GM23248 (cell line): ENCODE data around the gene LTN1. TPM values are rescaled to one million over a fixed set of nuclear protein-coding genes. Genes with fewer than 3 reads are reported as not detected.

ENCODE experiments used
- DNase-seq: peaks from one replicate; pipeline ENCODE4 v3.0.0-alpha.2; 2015
- H2AFZ ChIP-seq: fragments of 200-600 bp; sonication (generic); 2 replicates; pipeline ENCODE4 v1.6.1; 2016; ENCODE audit warnings: antibody characterized with exemption
- H3F3A ChIP-seq: fragments of 200-600 bp; sonication (generic); 2 replicates; pipeline ENCODE4 v1.6.1; 2016; ENCODE audit warnings: mild to moderate bottlenecking, antibody characterized with exemption, mixed run types; ENCODE audit not compliant: insufficient read depth
- H3K27ac ChIP-seq: fragments of 200-600 bp; sonication (generic); 2 replicates; pipeline ENCODE4 v1.5.1; 2016; ENCODE audit warnings: mild to moderate bottlenecking
- H3K27me3 ChIP-seq: fragments of 200-600 bp; sonication (generic); replicated peaks from 2 replicates; pipeline ENCODE4 v1.6.1; 2016; ENCODE audit warnings: mild to moderate bottlenecking; ENCODE audit not compliant: insufficient read depth
- H3K36me3 ChIP-seq: fragments of 200-600 bp; sonication (generic); 2 replicates; pipeline ENCODE4 v1.6.1; 2016; ENCODE audit warnings: low read depth, mild to moderate bottlenecking
- H3K4me1 ChIP-seq: fragments of 200-600 bp; sonication (generic); 2 replicates; pipeline ENCODE4 v1.6.1; 2016; ENCODE audit warnings: mild to moderate bottlenecking; ENCODE audit not compliant: insufficient read depth
- H3K4me2 ChIP-seq: fragments of 200-600 bp; sonication (generic); one replicate; pipeline ENCODE4 v1.6.1; 2016; ENCODE audit warnings: mild to moderate bottlenecking; ENCODE audit not compliant: unreplicated experiment
- H3K4me3 ChIP-seq: fragments of 200-600 bp; sonication (generic); 2 replicates; pipeline ENCODE4 v1.5.1; 2016; ENCODE audit warnings: mild to moderate bottlenecking
- H3K79me2 ChIP-seq: fragments of 200-600 bp; sonication (generic); 2 replicates; pipeline ENCODE4 v1.6.1; 2016; ENCODE audit warnings: mild to moderate bottlenecking; ENCODE audit not compliant: insufficient read depth
- H3K9ac ChIP-seq: fragments of 200-600 bp; sonication (generic); 2 replicates; pipeline ENCODE4 v1.6.1; 2016; ENCODE audit warnings: mild to moderate bottlenecking
- H3K9me2 ChIP-seq: fragments of 200-600 bp; sonication (generic); 2 replicates; pipeline ENCODE4 v1.6.1; 2016; ENCODE audit warnings: mixed run types, mild to moderate bottlenecking, moderate library complexity; ENCODE audit not compliant: insufficient read depth
- H3K9me3 ChIP-seq: fragments of 200-600 bp; sonication (generic); one replicate; pipeline ENCODE4 v1.6.1; 2017; ENCODE audit warnings: low read depth
- H4K20me1 ChIP-seq: fragments of 200-600 bp; sonication (generic); 2 replicates; pipeline ENCODE4 v1.6.0; 2016; ENCODE audit not compliant: insufficient read depth
- EZH2 ChIP-seq: fragments of 200-600 bp; sonication (generic); IDR thresholded peaks from 2 replicates; pipeline ENCODE4 v1.6.1; 2018; ENCODE audit warnings: antibody characterized with exemption, mild to moderate bottlenecking; ENCODE audit not compliant: insufficient read depth, poor library complexity, severe bottlenecking
- EZH2phosphoT487 ChIP-seq: fragments of 200-600 bp; sonication (generic); IDR thresholded peaks from 2 replicates; pipeline ENCODE4 v1.6.1; 2018; ENCODE audit warnings: antibody characterized with exemption, moderate library complexity, mild to moderate bottlenecking, low read depth; ENCODE audit not compliant: insufficient read depth
- WGBS, 2 experiments: methylation state at CpG; one replicate each; pipeline ENCODE4 v1.1.6; 2015 to 2017; ENCODE audit warnings: low lambda C conversion rate in 2 of 2, low coverage in 1 of 2; ENCODE audit errors: missing lambda C conversion rate in 2 of 2; 5-methylcytosine and 5-hydroxymethylcytosine counted together
- in situ Hi-C: fragments of 300-500 bp; cut with MboI; formaldehyde crosslinking; loops from 2 replicates; pipeline ENCODE4 v1.15.0; 2020
- polyA plus RNA-seq: library from polyadenylated mRNA; unstranded; fragments of >200 nt; fragmentation: Nextera tagmentation; extraction: Ambion mirVana; gene quantifications from 2 replicates; pipeline ENCODE4 v1.2.1, GENCODE V29; 2016
- total RNA-seq: library from RNA; depleted of rRNA; stranded (reverse); fragments of >200 nt; shearing (Covaris generic); gene quantifications from 2 replicates; pipeline ENCODE4 v1.2.3, GENCODE V29; 2014

LTN1 gene
- total and polyA plus RNA-seq, 2 experiments from 2014 or later, result 16.8 to 26.0 TPM

DNA sequence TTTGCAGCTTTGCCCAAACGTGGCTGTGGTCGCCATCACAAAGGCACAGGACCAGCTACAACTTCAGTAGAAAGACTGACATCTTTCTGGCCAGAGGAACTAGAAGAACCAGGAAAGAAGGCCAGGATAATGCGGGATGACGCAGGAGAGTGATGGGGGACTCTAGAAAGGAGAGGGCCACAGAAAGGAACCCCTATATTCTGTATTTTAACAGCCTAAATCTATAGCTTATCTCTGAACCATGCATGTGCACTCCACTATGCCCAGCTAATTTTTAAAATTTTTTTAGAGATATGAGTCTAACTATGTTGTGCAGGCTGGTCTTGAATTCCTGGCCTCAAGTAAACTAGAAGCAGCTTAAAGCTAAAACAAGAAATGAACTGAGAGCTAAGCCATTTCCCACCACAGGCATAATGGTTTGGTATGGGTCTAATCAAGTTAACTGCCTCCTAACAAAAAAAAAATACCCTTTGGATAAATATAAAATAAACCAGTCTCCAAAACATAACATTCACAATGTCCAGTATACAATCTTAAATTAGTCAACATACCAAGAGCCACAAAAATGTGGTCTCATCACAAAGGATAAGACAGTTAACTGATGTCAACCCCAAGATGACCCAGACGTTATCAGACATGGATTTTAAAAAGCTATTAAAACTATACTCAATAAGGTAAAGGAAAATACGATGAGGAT lies 18.0 kb downstream of the LTN1 start:
- Histone ChIP-seq H3K4me2 (peak overlapping the region; percentile 21), H3K9ac (peak overlapping the region; percentile 58), H3K9me3 (no peaks in the 10 kb centered on the region), H3F3A (peaks cover 11% of the 10 kb centered on the region; the same call in 1 of the 2 replicates), H4K20me1 (no peaks in the 10 kb centered on the region), H3K9me2 (no peaks in the 10 kb centered on the region), H2AFZ (no peak overlapping the region), H3K36me3 (peaks cover 36% of the 10 kb centered on the region; the same call in 1 of the 2 replicates), H3K27ac (peak overlapping the region; percentile 78), H3K4me1 (peaks cover 26% of the 10 kb centered on the region), H3K4me3 (no peak overlapping the region), H3K27me3 (no peaks in the 10 kb centered on the region), H3K79me2 (peaks cover 29% of the 10 kb centered on the region)
- WGBS, 2 experiments, result 78 to 84% methylated on average over 6 of the region's 6 CpGs
- no peak for DNase-seq
- in situ Hi-C loops, result no loop called here
- TF ChIP-seq EZH2 (no peak), EZH2phosphoT487 (no peak)

DNA sequence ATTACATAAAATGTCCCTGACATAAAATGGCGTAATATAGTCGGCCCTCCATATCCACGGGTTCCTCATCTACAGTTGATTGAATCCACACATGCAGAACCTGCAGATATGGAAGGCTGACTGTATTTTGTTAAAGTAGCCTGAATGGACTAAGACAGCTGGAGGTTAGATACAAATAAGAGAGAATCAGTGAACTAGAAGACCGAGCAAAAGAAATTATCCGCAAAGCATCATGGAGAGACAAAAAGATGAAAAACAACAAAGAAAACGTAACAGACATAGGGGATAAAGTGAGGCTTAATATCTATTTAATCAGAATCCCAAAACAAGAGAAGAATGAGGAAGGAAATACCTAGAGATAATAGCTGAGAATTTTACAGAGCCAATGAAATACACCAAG lies 20.3 kb downstream of the LTN1 start:
- H3K9ac ChIP-seq, result no peak overlapping the region
- H3K9me2 ChIP-seq, result no peaks in the 10 kb centered on the region
- peaks cover 29% of the 10 kb centered on the region for H3K79me2 ChIP-seq
- no peaks in the 10 kb centered on the region for H4K20me1 ChIP-seq
- WGBS, 2 experiments, result 90 to 93% methylated on average over 6 of the region's 6 CpGs
- H3K4me1 ChIP-seq, result peaks cover 26% of the 10 kb centered on the region
- no peak for TF ChIP-seq EZH2
- TF ChIP-seq EZH2phosphoT487, result no peak
- H3K4me2 ChIP-seq, result no peak overlapping the region
- H3K27ac ChIP-seq, result no peak overlapping the region
- DNase-seq, result no peak
- H3K4me3 ChIP-seq, result no peak overlapping the region
- H3K9me3 ChIP-seq, result no peaks in the 10 kb centered on the region
- peaks cover 11% of the 10 kb centered on the region; the same call in 1 of the 2 replicates for H3F3A ChIP-seq
- H2AFZ ChIP-seq, result no peak overlapping the region
- H3K27me3 ChIP-seq, result no peaks in the 10 kb centered on the region
- in situ Hi-C loops, result no loop called here
- H3K36me3 ChIP-seq, result peaks cover 46% of the 10 kb centered on the region

DNA sequence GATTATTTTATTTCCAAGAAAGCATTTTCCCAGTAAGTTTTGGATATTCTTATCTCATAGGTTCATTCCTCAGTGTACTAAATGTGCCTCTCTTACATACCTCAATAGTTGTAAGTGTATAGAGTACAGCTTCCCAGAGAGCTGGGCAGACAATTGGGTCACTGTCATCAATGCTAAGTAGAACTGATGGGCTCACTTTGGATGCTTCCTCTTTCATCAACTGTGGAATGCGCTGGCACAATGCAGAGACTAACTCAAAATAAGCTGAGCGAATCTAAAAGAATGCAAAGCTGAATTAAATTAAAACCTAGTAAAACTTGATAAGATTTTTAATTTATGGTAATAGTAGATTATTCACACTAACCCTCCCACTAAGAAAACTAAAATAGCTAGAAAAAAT lies 21.5 kb downstream of the LTN1 start:
- peaks cover 29% of the 10 kb centered on the region for H3K79me2 ChIP-seq
- peaks cover 57% of the 10 kb centered on the region for H3K36me3 ChIP-seq
- TF ChIP-seq EZH2 (no peak), EZH2phosphoT487 (no peak)

DNA sequence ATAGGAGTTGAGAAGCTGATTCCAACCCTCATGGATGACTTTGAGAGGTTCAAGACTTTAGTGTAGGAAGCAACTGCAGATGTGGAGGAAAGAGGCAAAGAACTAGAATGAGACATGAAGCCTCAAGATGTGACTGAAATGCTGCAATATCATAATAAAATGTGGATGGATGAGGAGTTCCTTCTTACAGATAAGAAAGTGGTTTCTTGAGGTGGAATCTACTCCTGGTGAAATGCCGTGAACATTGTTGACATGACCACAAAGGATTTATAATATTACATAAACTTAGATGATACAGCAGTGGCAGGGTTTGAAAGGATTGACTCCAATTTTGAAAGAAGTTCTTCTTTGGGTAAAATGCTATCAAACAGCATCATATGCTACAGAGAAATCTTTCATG lies 28.8 kb downstream of the LTN1 start:
- Histone ChIP-seq H3K4me3 (no peak overlapping the region), H3K9me2 (no peaks in the 10 kb centered on the region), H2AFZ (no peak overlapping the region), H3K9ac (no peak overlapping the region), H3F3A (peaks cover 27% of the 10 kb centered on the region), H3K4me2 (no peak overlapping the region), H3K27me3 (no peaks in the 10 kb centered on the region), H3K36me3 (peaks cover 51% of the 10 kb centered on the region), H4K20me1 (no peaks in the 10 kb centered on the region), H3K9me3 (no peaks in the 10 kb centered on the region), H3K79me2 (no peaks in the 10 kb centered on the region), H3K4me1 (peaks cover 16% of the 10 kb centered on the region), H3K27ac (no peak overlapping the region)
- no peak for DNase-seq
- TF ChIP-seq EZH2phosphoT487 (no peak), EZH2 (no peak)
- in situ Hi-C loops, result no loop called here
- WGBS, 2 experiments, result 91 to 100% methylated on average over 1 of the region's 1 CpG

More for the DNA sequence above, 21.5 kb downstream of the LTN1 start:
- peak; percentile 54 for DNase-seq
- no peaks in the 10 kb centered on the region for H4K20me1 ChIP-seq
- no peaks in the 10 kb centered on the region for H3K9me2 ChIP-seq
- no peaks in the 10 kb centered on the region for H3K9me3 ChIP-seq
- WGBS, 2 experiments, result 80 to 84% methylated on average over 2 of the region's 2 CpGs
- H3F3A ChIP-seq, result peaks cover 6% of the 10 kb centered on the region; the same call in 1 of the 2 replicates
- peaks cover 26% of the 10 kb centered on the region for H3K4me1 ChIP-seq
- peak overlapping the region; percentile 21; the same call in 1 of the 2 replicates for H3K27ac ChIP-seq
- no peak overlapping the region for H3K9ac ChIP-seq
- no peak overlapping the region for H2AFZ ChIP-seq
- no peaks in the 10 kb centered on the region for H3K27me3 ChIP-seq
- H3K4me3 ChIP-seq, result no peak overlapping the region
- H3K4me2 ChIP-seq, result peak overlapping the region; percentile 12
- in situ Hi-C loops, result no loop called here
